Measurements from ENCODE around the gene ARHGAP25.

ARHGAP25 gene

DNA sequence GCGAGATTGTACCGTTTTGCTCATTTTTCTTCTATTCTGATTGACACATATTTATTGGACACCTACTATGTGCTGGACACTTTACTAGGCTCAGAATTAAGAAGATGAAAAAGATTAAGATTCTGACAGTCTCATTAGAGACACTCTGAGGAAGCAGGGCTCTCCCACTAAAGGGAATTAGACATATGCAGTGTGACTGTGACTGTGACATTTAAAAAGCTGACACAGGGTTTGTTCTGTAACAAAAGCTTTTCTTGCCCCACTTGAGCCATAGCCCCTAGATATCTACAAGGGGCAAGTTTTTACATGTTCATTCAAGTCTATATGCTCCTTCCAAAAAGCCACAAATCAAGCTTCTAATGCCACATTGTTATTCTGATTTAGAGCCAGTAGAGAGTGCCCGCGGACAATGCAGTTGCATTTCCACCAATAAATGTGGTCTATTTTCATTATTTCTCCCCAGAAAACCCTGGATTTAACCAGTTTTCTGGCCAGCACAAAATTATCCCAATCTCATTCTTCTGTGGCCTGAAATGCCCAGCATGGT, 9.8 kb downstream of the ARHGAP25 start:
- no peak for DNase-seq

DNA sequence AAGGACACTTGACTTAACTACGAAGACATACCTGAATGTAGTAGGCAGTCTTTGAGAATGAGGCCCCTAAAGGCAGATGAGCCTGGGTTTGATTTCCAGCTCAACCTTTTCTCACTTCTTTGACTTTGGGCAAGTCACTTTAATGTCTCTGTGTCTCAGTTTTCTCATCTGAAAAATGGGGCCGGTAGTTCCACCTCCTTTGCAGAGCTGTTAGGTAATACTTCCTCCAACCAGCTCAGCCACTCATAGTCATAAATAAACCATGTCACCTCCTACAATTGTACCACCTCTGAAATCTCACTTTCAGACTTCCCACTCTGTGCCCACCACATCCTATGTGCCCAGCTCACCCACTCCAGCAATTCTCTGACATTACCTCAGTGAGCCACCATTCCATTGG, 10.4 kb downstream of the ARHGAP25 start:
- DNase-seq, result no peak

DNA sequence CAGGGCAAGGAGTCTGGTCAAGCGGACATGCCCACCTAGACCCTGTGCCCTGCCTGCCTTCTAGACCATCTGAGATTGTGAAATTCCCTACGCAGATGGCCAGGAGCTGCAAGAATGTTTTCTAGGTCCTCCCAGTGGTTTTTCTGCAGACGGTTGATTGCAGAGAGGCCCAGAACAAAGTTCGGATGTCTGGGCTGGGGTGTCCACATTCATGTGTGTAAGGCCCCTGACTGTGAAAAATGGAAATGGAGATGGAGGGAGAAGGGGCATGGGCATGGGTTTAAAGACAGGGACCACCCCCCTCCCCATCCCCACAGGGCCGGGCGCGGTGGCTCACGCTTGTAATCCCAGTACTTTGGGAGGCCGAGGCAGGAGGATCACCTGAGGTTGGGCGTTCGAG, 11.8 kb downstream of the ARHGAP25 start:
- DNase-seq, result no peak

DNA sequence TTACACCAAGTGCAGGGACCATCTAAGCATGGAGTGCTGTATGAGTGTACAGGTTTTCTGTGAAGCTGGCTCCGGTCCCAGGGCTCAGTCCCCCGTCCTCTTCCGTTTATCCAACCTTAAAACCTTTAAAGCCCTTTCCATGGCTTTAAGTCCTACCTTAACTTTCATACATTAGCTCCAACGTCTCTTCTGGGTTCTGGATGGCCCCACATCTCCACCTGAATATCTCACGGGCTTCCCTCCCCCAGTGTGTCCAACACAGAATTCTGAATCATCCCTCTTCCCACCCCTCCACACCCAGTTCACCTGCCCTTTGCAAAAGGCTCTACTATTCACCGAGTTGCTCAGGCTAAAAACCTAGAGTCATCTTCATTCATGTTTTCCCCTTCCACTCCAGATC, 12.8 kb downstream of the ARHGAP25 start:
- DNase-seq, result no peak

DNA sequence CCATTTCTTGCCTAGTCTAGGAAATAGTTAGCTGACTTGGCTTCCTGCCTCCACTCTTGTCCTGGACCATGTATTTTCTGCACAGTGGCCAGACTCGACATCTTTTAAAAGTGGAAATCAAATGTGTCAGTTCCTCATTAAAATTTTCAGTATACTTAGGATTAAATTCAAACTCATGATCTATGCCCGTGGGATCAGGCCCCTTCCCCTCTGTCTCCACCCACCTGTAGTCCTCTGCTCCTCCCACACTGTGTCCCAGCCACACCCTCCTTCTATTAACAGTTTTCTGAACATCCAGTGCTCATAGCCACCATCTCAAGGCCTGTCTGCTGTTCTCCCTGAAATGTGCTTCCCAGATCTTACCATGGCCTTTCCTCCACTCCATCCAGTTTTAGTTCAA, 13.3 kb downstream of the ARHGAP25 start:
- DNase-seq, result no peak

DNA sequence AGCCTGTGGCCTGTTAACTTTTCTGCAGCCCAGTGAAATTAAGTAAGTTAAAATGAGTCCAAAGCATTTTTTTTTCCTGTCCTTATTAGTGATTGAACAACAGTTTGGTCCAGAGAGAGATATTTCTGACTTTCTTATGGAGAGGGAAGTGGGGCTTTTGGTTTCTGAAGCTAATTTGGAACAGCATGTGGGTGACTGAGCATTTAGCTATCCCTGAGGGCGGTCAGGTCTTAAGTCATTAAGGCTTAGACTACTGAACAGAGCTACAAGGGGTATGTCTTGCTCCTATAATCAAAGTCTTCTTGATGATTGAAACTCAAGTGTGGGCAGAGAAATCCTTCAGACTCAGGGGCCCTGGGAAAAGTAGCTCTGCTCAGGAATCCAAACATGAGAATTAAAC, 14.0 kb downstream of the ARHGAP25 start:
- no peak for DNase-seq

DNA sequence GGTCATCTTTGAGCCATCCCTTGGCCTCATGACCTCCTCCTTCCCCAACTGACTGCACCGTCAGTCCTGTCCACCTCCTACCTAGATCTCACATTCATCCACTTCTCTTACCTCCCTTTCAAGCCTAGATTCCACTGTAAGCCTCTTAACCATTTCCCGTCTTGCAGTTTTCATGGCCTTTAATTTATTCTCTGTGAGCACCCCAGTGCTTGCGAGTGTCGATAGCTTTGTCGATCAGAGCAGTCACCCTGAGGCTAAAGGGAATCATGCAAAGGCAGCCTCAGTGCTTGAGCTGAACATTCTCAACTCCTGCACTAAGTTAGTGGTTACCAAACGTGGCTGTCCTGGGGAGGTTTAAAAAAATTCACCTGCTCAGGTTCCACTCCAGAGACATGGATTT, 14.7 kb downstream of the ARHGAP25 start:
- no peak for DNase-seq

DNA sequence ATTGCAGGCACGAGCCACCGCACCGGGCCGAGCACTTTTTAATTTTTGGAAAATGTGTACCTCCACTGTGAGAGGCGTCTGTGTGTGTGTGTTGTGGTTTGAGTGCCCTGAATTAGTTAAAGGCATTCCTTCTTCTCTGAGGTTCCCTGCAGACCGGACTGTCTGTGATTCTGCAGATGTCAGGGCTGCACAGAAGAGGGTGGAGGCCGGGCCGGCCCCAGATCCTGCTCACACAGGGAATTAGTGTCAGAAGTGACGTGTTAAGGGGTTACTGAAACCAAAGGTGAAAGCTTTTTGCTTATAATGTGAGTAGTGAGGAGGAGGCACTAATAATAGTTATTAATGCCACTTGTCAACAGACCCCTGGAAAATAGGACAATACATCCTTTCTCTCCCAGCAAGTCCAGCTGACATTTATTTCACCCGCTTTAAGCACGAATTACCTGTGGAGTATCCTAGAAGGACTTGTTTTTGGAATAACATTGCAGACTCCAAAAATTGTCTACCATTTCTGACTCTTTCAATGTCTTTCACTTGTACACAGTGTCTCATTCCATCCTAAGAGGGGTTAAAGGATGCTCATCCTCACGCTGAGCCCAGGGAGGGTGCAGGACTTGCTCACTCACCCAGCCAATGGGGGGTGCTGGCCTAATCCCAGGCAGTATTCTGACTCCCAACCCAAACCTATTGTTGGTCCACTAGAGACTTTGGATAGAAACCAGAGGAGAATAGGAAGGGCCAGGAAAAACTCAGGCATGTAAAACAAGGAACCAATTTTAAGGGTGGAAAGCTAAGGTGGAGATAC, 16.2 kb downstream of the ARHGAP25 start:
- no peak for DNase-seq

DNA sequence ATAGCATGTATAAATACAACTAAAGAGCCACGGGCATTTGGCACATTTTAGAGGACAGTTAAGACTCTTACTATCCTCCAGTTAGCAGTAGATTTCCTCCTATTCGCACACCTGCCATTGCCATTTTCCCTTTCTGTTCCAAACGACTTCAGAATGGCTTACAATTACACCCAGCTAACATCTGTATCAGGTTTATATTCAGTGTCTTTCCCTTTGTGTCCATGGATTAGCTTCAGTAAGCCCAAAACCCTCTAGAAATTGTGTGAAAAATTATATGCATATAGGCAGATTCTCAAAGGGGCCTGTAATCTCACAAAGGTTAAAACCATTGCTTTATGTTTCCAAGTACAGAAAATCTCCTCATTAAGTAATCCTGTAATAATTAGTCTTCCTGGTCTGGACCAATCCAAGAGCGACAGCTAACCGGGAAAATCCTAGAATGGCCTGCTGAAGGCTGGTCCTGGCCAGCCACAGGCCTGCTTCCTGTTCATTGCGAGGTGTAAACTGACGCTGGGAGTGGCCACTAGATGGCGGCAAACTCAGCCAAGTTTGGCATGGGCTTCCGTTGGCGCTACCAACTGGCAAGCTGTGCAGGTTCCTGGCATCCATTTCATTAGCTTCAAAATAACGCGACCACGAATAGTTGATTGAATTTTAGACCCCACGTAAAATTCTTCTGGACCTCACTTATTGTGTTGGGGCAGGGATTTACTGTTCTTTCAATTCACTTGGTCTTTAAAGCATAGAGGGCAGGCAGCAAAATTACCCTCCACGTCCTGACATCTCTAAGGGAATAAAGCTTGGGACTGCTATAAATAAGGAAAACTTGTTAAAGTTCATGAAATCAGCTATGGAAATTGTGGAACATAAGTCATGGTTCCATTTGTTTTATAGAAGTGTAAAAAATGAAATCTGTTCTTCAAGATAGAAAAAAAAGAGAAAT, 17.1 kb downstream of the ARHGAP25 start:
- peak; percentile 86 for DNase-seq

DNA sequence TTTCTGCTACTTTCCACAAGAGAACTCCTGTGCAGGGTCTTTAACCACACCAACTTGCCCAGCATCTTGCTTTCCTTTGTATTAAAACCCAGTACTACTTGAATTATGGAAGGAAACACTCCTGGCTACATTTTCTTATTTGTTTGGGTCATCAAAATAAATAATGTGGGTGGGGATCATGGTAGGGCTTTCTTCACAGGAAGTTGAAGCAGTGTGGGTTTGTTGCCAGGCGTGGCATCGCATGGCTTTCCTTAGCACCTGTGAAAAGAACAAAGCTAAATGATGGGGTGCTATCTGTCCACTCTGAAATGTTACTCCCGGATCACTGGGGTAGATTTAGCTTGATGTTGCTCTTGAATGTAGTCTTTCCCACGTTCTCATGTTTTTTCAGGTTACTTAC, 18.7 kb downstream of the ARHGAP25 start:
- no peak for DNase-seq

DNA sequence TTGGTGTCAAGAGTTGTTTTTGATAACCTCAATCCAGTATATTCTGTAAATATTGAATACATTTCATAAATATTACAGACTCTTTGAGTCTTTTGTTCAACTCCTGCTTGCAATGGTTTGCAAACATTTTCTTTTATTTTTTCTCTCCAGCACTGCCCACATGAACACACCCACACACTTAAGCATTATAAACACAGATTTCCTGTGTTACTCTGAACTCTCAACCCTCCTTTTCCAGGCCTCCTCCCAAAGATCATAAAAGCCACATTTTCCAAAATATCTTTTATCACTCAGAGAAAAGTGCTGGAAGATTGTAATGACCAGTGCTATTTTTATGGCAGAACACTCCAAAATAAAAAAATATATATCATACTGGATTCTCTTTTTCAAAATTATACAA, 20.5 kb downstream of the ARHGAP25 start:
- DNase-seq, result no peak

DNA sequence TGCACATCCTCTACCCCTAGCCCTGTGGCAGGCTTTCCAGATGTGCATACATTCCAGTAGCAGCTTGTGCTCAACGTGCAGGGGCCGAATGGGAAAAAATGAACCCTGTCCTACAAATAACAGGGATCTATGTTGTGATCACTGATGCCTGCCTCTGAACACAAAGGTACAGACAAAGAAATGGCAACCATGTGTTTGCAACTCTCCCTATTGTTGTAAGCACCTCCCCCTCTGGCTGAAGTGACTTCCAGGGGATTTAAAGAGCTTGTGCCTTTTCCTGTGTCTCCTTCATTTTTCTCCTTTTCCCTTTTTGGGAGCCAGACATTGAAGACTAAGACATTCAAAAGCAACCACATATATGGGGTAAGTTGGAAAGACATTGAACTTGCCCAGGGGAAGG, 21.6 kb downstream of the ARHGAP25 start:
- no peak for DNase-seq

DNA sequence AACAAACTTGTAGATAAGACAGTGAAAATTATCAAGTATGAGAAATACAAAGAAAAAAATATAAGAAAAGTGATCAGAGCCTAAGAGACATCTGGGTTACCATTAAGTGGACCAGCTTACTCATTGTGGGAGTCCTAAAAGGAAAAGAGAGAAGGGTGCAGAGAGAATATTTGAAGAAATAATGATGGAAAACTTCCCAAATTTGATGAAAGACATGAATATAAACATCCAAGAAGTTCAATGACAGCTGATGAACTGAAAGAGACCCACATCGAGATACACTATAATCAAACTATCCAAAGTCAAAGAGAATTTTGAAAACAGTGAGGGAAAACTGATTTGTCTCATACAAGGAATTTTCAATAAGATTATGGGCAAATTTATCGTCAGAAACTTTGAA, 22.5 kb downstream of the ARHGAP25 start:
- DNase-seq, result no peak

DNA sequence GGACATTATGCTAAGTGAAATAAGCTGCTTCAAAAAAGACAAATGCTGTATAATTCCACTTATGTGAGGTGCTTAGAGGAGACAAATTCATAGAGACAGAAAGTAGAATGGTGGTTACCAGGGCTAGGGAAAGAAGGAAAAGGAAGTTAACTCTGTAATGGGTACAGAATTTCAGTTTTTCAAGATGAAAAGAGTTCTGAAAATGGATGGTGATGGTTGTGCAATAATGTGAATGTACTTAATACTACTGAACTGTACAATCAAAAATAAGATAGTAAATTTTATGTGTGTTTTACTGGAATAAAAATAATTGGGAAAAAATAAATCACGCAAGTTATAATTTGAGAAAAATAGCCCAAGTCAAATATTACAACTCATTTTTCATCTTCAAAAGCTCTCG, 27.5 kb downstream of the ARHGAP25 start:
- no peak for DNase-seq

DNA sequence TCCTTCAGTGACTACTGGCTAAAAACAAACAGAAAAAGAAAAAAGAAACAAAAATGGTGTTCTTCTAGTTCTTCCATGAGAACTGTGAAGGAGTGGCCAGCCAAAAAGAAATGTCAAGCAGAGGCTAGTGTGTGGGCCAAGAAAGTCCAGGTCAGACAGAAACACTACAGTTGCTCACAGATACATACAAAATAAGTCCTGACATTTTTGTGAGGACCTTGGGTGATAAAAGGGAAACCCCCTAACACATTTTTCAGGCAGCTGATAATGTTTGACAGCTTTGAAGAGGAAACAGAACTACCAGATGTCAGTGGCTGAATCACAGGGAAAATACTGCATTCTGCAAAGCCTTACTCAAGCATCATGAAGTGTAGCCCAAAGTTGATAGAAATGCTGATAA, 28.1 kb downstream of the ARHGAP25 start:
- DNase-seq, result no peak

DNA sequence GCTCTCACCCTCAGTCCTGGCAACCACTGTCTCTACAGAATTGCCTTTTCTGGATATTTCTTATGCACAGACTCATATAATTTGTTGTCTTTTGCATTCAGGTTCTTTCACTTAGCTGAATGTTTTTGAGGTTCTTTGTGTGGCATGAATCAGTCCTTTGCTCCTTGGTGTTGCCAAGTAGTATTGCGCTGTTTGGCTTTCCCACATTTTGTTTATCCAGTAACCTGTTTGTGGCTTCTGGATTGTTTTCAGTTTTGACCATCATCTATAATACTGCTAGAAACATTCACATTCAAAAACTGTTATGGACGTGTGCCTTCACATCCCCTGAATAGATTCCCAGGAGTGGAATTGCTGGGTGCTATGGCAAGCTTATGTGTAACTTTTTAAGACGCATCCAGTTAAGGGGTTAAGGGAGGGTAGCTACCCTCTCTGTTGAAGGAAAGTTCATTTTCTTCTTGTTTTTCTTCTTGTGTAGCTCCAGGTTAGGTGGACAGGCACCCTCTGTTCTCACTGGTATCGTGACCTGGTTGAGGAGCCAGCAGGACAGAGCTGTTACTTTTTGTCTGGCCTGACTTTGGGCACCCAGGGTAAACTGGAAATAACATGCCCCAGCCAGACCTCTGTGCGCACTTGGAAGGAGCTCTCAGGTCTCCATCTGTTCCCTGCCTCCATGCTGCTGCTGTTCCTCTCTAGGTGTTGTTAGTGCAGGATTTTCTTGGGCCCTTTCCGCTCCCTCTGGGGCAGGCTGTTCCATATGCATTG, 29.6 kb downstream of the ARHGAP25 start:
- DNase-seq, result no peak

DNA sequence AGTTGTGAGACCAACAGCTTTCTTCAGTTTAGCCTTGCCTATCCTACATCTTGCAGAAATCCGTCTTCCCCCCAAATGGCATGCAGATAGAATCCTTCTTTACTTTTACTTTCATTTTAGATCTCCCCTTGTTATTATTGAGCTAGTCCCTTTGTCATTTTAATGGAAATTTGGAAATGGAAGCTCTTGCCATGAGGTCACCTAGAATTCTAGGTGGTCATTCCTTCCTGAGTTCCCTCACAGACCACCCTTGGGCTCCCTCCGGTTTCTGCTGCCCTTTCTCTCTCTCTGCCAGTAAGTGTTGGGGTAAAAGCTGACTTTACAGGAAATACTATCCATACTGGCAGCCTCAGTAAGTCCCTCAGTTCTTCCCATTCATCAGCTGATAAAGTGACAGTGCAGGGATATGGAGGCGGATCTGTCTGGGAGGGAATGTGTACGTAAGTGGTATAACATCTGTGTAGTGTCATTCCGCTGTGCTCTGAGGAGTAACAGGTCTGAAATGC, 30.2 kb downstream of the ARHGAP25 start:
- no peak for DNase-seq

DNA sequence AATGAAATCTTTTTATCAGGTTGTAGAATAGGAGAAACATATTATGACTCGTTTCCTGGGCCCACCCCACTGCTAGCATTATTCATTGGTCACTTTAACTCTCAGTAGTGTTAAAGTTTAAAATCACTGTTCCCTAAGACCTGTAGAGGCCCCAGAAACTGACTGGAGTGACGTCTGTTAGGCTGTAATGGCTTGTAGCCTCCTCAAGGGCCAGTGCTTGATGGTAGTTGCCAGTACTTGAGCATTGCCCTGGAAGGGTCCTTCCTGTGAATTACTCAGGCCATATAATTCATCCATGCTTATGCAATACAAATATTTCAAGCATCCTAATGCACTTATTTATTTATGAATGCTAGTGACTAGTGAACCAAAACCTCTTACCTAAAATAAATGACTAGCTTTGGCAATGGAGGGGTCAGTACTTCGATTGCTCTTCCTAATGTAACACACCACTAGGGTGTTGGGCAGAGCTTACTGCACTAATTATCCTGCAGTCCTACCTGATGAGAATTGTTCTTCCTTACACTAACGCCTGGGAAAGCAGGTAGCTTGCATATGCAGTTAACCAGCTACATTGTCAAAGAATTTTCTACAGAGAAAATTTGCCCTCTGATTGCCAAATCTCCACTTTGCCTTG, 31.2 kb downstream of the ARHGAP25 start:
- no peak for DNase-seq

DNA sequence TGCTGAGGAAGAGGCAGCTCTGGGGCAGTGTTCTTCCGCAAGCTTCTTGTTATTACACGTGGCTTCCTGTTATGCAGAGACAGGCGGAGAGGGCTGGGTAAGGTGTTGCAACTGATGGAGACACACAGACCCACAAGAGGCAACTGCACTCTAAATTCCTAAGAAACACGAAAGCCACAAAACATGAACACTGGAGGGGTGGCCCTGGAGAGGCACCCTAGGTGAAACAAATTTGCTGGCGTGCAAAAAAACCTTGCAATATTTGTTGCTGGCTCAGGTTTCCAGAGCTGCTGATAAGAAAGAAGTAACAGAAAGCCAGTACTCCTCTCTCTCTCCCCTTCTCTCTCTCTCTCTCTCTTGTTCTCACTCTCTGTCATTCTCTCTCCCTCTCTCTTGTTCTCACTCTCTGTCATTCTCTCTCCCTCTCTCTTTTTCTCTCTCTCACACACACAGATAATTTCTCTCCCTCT, 31.8 kb downstream of the ARHGAP25 start:
- DNase-seq, result no peak

DNA sequence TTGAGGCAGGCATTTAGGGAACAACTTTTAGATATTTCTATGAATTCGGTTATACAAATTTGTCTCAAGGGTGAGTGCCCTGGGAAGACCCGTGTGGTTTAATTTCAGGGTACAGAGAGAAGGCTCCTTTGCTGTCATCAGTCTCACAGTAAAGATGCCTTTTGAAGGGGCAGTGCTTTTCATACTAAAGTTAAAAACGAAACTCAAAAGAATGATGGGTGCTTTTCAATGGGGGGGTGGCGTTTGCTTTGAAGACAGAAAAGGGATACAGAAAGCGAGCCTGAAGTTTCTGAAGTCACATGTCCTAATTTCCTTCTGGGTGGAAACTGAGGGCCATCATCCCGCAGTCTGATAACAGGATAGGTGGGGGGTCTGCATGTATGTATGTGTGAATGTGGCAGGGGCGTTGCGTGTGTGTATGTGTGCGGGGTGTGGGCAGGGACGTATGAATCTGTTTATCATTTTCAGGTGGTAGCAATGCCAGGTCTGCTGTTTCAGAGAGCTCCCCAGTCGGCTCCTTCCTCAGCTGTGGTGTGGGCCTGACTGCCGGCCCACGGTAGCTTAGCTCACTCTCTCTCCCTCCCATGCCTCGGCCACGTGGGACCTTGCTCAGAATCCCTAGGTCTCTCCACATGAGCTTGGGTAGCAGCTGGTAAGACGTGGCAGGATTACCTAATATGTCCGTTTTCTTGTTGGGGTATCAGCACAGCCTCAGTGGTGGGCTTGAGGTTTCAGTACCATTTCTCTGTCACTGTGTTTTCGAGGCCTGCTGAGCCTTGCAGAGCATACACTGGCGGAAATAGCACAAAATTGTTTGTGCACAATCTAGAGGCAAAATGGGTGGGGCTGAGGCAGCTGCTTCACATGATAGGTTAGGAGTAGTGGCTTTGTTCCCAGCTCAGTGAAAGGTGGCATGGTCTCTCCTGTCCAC, 32.7 kb downstream of the ARHGAP25 start:
- DNase-seq, result no peak

DNA sequence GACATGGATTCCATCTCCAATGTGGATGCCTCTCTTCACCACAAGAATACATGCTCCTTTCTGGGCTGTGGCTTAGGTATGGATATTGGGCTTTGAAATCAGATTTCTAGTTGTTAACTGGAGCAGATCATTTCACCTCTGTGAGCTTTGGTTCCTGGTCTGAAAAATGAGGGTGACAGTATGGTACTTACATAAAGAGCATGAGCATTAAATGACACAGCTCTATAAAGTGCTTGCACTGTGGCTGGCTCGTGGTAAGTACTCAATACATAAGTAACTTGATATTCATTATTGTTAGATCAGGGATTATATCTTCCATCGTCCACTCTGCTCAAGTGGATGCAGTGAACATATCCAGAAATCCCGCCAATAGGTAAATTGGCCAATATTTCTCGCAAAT, 33.4 kb downstream of the ARHGAP25 start:
- no peak for DNase-seq

All from NCI-H345 (cell line).